Activated T-cell treated with anti-CD3 and anti-CD28 coated beads for 48 hours (primary cell): ENCODE data around the gene FLRT3.

ENCODE experiments used
- DNase-seq: peaks from one replicate; pipeline ENCODE4 v3.0.0-alpha.2; 2020; ENCODE audit warnings: low read depth

Gene FLRT3

DNA sequence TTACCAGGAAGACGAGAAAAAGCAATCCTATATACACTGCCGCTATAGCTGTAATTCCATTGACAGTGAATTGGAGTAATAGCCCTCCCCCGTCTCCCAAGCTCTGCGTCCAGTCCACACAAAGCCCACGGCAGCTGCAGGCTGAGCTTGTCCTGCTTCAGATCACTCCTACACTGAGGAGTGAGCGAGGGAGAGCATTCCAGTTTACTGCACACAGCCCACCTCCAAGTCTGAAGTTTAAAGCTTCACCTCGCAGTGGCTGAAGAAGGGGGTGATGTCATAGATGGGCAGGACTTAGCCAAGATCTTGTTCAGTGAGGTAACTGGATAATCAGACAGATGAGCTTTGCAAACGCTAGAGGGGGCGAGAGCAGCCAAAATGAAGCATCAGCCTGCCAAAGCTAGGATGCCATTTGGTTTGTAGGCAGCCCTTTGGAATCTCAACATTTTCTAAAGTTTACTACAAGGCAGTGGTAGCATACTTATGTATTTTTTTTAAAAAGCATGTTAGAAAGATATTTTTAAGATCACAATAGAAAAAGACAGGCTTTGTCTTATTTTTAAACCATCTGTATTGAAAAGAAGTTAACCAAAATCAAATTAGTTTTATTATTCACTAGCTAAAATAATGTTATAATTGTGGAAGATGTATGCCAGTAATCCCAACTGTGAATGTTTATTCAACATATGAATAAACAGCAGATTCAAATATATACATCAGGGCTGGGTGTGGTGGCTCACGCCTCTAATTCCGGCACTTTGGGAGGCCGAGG lies at the start of gene FLRT3:
FLRT3 (minus strand) TSS at position 213 of the 772 bp plus-strand sequence. CDS start 10,106 bp downstream, outside the sequence.
- DNase-seq, result no peak

DNA sequence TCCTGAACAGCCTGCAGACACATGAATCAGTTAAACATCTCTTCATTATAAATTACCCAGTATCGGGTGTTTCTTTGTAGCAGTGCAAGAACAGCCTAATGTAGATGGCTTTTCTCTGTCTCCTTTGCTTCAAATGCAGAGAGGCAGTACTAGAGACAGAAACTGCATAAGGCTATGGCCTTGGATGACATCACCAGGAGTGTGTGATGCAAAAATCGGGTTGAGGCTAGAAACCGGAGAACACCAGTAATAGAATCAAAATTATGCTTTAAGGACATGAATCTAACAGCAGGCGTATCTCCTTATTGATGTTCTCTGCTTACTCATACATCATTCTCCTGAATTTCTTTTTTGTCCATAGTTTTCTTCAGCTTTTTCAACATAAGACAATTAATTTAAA lies 49.3 kb upstream of the FLRT3 start:
- no peak for DNase-seq

DNA sequence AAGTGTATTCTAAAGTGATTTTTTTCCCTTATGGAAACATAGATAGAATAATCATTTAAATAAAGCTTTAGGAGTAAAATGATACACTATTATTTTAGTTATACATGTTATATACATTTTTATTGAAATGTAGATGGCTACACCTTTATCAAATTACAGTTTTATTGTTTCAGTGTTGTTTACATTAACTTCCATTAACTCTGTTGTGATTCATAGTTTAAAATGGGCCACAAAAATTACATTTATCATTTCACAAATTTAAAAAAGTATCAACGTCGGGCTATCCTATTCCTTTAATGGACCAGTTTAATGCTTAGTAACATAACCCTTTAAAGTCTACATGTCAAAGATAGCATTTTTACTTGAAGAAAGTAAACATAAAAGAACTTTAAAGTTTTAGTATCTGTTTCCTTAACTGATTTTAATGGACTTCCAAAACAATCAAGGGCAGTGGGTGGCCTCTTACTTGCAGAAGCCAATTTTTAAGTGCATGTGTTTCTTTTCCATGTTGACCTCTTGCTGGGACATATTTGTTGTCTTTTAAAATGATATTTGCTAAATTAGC lies 47.8 kb upstream of the FLRT3 start:
- DNase-seq, result no peak

DNA sequence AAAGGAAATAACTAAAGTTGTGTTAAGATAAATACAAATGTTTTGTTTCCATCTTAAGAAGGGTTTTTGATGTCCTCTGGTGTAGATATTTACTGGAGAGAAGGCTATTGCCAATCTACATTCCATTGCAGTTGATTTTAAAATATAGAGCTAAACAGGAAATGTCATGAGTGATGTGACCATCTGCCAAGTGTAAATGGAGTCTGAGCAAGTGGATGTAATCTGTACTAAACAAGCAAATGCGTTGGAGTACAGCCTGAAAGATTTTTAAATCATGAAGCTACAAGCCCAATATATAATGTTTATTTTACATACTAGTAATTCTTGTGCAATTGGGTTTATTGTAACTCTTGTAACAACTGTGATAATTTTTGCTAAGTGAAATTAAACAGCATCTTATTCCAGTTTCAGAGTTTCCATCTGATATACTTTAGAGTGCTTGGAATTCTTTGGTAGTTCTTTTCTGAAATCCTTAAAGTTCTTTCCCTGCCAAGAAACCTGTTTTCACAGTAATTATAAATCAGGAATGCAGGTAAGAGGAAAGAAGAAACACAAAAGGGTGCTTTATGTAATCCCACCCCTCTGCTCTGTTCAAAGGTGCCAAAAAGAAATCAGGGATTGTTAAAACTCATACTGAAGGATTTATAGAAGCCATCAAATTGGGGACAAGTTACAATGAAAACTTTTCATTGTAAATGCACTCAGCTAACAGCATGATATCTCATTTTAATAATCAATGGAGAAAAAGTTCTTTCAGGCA lies 47.2 kb upstream of the FLRT3 start:
- no peak for DNase-seq

DNA sequence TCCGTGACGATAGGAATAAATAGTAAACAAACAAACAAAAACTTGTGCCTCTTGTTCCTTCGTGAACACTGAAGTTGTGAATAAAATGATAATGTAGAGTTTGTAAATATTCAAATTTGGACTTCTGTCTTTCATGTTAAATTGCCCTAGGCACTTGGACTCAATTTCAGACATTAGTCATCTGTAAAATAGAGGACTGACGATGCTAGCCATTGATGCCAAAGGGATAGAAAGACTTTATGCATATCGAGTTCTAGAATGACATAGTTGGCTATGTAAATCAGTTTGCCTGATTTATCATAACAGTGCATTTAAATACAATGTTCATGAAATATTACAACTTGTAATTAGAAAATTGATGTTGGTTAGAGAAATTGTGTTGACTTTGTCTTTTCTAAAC lies 45.9 kb upstream of the FLRT3 start:
- no peak for DNase-seq

DNA sequence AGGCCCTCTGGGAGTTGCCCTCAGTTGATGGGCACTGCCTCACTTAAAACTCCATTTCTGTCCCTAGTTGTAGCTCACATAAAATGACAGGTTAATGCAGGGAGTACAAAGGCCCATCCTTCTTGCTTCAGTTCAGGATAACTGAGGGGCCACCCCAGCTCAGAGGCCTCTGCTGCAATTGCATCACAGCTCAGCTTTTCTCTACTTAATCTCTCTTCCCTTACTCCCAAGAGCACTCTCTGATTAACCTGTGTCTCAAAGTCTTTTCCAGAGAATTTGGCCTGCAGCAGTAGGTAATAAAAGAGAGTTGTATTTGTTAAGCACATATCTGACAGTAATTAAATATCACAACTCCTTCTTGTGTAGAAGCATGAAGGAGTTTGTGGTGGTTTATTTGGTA lies 40.9 kb upstream of the FLRT3 start:
- no peak for DNase-seq

DNA sequence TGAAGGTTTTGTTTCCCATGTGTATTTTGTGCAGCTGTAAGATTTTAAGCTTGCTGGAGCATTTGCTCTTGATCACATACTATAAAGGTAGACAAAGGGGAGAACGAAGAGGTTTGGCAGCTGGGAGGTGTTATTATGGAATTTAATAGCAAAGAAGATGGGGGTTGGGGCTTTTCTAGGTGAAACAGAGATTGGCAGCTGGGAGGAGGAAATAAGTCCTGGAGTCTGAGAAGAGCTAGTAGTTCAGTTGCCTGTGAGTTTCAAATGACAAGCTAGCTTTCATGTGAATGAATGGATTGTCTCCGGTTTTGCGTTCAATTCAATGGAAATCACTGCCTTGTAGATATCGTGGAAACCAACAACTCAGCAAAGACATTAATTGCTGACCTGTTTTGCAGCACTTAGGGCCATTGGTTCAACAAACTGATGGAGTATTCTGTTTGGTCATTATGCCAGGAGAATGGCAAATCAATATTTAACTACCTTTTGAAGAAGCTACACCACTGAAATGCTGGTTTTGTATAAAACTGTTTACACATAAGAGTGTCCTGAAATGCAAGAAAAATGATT lies 38.1 kb upstream of the FLRT3 start:
- DNase-seq, result no peak

DNA sequence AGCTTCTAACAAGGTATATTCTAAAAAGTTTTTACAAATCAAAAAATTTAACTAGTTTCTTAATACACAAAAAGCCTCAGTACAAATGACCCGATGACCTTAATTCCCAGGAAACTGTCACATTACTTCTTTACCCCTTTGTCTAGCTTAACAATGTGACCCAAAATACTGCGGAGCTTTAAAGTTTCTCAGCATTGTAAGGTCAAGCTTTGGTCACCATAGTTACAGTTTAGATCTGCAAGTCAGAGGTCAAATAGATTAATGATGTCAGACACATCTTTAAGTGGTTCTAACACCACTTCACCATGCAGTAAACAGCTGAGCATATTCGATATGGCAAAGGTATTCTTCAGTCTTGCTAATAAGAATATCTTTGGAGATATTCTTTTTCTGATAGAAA lies 36.8 kb upstream of the FLRT3 start:
- no peak for DNase-seq

DNA sequence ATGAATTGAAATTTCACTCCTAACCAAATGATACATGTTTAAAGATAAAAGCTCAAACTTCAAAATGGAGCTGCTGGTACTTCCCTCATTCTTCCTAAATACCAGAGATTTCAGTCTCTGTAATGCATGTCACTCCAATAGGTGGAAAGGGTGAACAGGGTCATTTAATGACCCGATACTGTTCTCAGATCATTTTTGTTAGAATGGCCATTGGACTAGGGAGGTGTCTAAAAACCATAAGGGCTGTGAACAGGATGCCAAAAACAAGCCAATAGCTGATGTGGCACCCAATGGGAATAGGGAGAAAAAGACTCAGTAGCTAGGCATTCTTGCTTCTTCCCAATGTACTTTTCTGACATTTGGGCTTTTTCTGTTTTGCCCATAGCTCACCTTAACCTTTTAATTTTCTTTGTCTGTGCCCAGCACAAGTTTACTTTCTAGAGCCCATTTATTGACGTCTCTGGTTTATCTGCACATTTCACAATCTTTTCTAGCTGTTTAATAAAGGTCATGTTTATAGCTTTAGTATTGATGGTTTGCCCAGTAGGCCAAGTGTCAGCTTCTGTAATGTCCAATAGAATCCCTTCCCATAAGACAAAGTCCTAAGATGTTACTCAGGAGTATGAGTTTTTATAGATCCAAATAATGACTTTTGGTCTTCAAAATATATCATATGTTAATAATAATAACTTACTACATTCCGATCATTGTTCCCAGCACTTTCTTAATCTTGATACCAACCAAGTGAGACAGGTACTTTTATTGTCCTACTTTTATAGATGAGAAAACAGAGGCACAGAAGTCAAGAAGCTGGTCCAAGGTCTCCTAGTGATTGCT lies 24.3 kb upstream of the FLRT3 start:
- no peak for DNase-seq

DNA sequence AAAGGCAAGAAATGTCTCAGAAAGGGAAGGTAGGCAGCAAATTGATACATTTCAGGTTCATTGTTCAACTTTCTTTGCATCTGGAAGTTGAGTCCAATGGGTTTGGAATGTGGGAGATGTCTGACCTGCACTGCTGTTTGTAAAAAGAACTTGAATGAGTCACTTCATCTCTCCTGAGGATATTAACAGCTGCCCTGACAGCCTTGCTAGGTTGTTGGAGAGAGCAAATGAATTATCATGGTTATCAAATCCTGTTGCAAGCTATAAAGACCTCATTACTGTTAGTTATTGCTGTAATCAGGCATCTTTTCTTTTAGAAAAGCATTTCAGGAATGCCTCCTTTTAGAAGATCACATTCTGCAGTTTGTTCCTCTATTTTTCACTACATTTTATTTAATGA lies 23.0 kb upstream of the FLRT3 start:
- DNase-seq, result no peak

DNA sequence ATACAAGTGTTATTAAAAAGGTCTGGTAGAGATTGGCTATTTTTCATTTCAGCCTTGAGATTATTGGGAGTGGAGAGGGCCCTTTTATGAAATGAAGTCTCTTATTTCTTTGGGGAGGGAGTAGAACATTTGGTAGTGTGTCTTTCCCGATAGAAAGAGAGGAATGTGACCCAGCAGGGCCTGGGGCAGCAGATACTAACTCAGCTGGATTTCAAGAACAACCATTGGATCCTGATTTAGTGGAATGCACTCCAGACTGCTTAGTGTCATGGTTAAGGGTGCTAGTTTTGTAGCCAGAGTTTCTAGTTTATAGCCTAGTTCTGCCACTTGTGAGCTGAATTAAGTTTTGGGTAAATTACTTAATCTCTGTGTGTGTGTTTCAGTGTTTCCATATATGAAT lies 18.4 kb upstream of the FLRT3 start:
- no peak for DNase-seq

DNA sequence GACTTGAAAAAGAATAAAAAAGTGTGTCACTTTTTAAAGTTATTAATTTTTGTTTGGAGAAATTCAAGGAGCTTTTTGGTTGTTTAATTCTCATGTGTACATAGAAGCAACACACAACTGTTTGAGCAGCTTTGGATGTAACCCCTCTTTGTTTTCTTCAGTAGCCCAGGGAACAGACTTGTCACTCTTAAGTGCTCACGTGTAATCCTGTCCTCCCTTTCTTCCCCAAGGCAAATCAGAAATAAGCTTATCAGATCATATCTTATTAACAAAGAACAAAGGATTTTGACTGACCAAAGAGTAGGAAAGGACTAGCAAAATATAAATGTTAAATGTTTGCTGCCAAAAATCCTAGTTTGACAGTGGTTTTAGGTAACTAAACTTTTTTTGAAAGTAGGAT lies 7.3 kb upstream of the FLRT3 start:
- no peak for DNase-seq

DNA sequence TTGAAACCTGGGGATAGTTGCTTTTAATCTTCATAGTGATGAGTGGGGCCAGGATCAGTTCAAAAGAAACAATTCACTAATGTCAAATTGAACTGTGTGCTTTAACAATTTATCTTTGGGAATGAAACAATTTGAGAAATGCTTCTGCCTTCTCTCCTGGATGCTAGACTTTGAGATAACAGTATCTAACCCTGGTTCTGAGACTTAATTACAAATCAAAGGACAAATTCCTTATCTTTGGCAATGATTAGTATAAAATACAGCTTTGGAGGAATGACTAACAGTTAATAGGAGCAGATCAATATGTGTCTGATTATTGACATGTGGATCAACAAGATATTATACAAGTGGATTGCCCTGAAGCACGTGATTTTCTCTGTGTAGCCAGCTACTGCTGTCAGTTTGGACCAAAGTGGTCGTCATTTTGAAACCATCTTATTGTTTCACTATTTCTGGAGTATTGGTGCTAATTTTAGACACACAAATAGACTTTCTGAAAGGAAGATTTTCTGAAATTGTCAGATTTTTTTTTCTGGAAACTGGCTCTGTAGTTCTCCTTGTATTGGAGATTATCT lies 6.2 kb upstream of the FLRT3 start:
- DNase-seq, result no peak

DNA sequence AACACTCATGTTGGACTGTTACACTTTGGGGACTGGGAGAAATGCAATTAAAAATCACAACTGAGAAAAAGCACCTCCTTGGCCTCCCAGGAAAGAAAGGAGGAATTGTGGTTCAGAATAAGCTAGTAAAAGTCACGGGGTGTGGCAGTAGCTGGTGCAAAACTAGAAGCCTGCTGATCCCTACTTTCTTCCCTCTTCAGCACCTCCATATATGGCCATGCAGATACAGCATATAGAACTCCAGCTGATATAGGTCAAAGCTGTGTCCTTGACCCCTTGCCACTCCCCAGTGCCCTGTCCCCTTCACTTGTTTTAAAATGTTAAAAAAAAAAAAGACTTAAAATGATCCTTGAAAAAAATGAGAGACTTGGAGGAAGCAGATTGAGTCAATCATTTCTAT lies 5.5 kb upstream of the FLRT3 start:
- no peak for DNase-seq

DNA sequence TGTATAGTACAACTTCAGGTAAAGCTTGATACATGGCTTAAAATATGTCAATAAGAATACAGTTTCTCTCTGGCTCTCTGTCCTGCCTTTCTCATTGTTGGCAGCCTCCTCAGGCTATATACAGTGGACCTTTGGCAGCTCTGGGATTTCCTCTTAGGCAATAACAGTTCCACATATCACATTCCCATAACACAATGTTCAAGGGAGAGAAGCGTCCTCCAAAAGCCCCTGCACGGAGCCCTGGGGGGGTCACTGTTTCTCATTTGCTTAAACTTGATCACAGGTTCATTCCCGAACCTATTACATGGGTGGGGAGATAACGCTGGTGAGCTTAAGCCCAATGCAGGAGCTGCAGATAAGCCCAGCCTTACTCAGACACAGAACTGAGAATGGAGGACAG lies 4.4 kb upstream of the FLRT3 start:
- no peak for DNase-seq

DNA sequence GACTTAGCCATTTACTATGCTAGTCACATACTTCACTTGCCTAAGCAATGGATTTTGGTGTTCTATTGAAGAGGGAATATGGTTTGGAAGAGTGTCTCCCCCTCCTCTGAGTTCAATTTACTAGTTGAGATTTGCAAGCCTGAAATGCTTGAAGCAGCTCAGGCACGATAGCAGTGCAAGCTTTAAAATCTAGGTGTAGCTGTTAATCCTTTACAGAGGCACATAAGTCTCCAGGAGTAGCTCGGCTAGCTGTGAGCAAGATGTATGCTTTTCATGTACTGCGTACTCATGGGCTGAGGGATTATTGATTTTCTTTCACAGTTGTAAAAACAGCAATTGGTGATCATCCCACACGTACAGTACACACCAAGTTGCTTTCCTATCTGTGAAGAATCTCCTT lies 726 bp downstream of the FLRT3 start:
- no peak for DNase-seq

DNA sequence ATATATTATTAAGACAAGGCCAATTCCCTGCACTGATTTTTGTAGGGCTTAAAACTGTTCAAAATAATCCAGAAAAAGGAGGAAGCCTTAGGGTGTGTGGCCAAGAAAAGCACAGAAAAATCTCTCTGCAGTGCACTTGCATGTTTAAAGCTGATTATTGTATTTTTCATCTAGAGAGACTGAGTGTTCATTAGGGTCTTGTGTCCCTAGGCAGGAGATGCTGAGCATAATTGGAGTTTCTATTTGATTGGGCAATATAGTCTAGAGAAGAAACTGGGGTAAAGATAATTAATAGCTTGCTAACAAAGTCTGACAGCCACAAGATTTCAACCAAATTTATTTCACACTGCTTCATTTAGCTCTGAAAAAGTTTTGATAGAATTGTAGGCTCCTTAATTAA lies 2.4 kb downstream of the FLRT3 start:
- no peak for DNase-seq

DNA sequence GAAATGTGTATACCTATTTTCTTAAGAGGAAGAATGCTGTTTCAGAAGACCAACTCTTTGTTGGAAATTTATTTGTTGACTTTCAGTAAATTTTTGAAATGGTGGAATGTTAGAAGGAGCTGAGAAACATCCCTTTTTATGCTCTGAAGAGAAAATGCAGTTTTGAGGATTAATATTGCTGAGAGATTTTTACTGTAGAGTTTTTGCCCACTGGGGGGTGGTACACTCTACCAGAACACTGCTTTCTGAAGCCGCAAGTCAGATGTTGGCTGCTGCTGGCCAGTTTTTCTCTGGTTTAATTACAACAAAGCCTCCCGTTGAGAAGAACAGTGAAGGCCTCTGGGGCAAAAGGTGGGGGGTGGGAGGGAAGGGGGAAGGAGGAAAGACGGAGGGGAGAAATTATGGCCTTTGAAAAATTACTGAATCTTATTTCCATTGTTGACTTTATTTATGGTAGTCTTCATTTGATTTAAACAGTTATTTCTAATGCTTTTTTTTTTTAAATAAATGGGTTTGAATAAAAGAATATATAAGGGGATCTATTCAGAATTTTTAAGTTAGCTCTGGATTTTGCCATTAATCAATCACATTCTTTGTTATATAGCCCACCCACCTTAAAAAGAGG lies 3.0 kb downstream of the FLRT3 start:
- DNase-seq, result no peak

DNA sequence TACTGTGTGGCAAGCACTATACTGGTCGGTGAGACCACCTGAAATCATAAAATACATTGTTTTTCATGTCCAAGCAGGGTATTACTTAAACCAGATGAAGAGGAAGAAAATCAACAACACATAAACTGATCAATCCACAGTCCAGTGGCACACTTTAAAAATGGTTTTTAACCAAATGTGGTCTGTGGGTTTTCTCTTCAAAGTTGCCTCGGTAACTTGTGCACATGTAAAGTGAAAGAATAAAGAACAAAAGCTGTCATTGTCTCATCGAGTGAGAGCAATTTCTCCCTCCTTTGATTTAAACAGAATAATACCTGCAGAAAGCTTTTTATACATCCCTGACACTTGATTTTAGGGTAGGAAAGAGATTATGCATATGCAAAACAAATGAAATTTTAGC lies 3.7 kb downstream of the FLRT3 start:
- DNase-seq, result no peak

DNA sequence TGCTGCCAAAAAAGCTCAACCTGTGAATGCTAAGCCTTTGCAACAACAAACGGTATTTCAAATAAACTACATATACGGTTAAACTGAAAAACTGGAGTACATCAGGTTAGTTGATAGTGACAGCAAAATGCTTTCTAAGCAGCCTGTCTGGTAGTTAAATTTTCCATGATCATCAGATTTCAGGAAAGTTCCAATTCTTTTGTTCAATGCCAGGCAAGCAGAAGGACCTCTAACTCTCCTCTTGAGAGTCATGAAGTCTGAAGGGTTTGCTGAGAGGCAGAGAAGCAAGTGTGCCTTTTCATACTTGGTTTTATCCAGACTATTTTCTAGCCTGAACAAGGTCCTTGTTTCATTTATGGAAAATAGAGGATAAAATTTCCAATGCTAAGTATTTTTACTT lies 4.5 kb downstream of the FLRT3 start:
- no peak for DNase-seq

DNA sequence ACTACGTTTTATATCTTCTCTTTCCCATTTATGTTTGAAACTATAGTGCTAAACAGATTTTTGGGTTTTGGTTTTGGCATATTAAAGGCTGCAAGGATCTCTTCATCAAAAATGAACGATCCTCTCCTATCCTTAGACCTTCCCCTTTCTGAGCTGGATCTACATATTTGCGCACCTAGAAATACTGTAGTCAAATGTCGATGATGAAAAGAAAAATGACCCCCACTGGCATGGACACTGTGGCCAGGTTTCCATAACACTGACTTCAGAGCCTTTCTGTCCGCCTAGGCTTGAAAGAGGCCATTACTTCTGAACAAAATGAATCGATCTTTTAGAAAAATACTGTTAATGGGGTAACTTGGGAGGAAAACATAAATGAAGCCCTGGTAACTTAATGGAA lies 5.8 kb downstream of the FLRT3 start:
- DNase-seq, result no peak
